HepG2 (cell line): ENCODE results near the gene TRIM54. TPM values are rescaled to one million over a fixed set of nuclear protein-coding genes. Genes with fewer than 3 reads are reported as not detected.
A peak's percentile ranks its signal among the peaks of the same experiment; 100 is the strongest.

Experiments used
- ARID4A ChIP-seq: sonication (generic); formaldehyde crosslinking; IDR thresholded peaks from 2 replicates; pipeline ENCODE4 v1.5.0; 2020; ENCODE audit warnings: mild to moderate bottlenecking, missing genetic modification reagents, borderline replicate concordance
- BCL6 ChIP-seq: IDR thresholded peaks from 2 replicates; pipeline ENCODE4 v1.6.1; 2016; ENCODE audit warnings: missing genetic modification reagents, missing compliant biosample characterization
- FOSL1 ChIP-seq: sonication (generic); formaldehyde crosslinking; IDR thresholded peaks from 2 replicates; pipeline ENCODE4 v1.9.0; 2021; ENCODE audit warnings: missing genetic modification reagents, borderline replicate concordance
- IRF9 ChIP-seq: sonication (generic); formaldehyde crosslinking; IDR thresholded peaks from 2 replicates; pipeline ENCODE4 v1.8.0; 2022; ENCODE audit warnings: missing genetic modification reagents, mild to moderate bottlenecking, borderline replicate concordance
- JARID2 ChIP-seq: sonication (generic); formaldehyde crosslinking; IDR thresholded peaks from 2 replicates; pipeline ENCODE4 v1.8.1; 2023; ENCODE audit warnings: missing genetic modification reagents, inconsistent platforms; ENCODE audit not compliant: insufficient replicate concordance
- ZNF335 ChIP-seq: sonication (generic); formaldehyde crosslinking; IDR thresholded peaks from 2 replicates; pipeline ENCODE4 v1.4.0; 2020; ENCODE audit warnings: missing genetic modification reagents
- ZNF446 ChIP-seq: sonication (generic); formaldehyde crosslinking; IDR thresholded peaks from 2 replicates; pipeline ENCODE4 v1.5.0; 2020; ENCODE audit warnings: mild to moderate bottlenecking, missing genetic modification reagents
- ZNF713 ChIP-seq: sonication (generic); formaldehyde crosslinking; IDR thresholded peaks from 2 replicates; pipeline ENCODE4 v1.4.0; 2020; ENCODE audit warnings: mild to moderate bottlenecking, missing genetic modification reagents
- ZNF782 ChIP-seq: sonication (generic); formaldehyde crosslinking; IDR thresholded peaks from 2 replicates; pipeline ENCODE4 v1.4.0; 2020; ENCODE audit warnings: missing genetic modification reagents, mild to moderate bottlenecking, borderline replicate concordance
- polyA plus RNA-seq, 8 experiments: library from polyadenylated mRNA; depleted of rRNA in 3 of 8; stranded (reverse) in 7 of 8; unstranded in 1 of 8; fragments of >200 nt; fragmentation: Illumina TruSeq in 4 of 8; extraction: Trizol in 4 of 8; gene quantifications; 2 replicates each; pipeline versions ENCODE4 v1.2.1 to v1.2.3, GENCODE V29; 2011 to 2016; ENCODE audit warnings: low read depth in 4 of 8, missing spikeins in 1 of 8, mixed read lengths in 1 of 8; ENCODE audit not compliant: insufficient read depth in 1 of 8
- total RNA-seq, 5 experiments: library from RNA; depleted of rRNA; stranded (reverse); fragments of >200 nt; fragmentation: Illumina TruSeq; extraction: Trizol; gene quantifications; 2 replicates each; pipeline ENCODE4 v1.2.3, GENCODE V29; 2016; ENCODE audit warnings: low read depth in 1 of 5
- TF ChIP-seq, protein P1 (sequence below): sonication (generic); formaldehyde crosslinking; IDR thresholded peaks from 2 replicates; pipeline ENCODE4 v1.4.0; 2020; ENCODE audit warnings: missing genetic modification reagents, borderline replicate concordance
- TF ChIP-seq, protein P2 (sequence below): IDR thresholded peaks from 2 replicates; pipeline ENCODE4 v1.6.1; 2016; ENCODE audit warnings: control low read depth
- TF ChIP-seq, protein P3 (sequence below): fragments of 450-650 bp; IDR thresholded peaks from 2 replicates; pipeline ENCODE4 v1.6.1; 2017; ENCODE audit warnings: mild to moderate bottlenecking
- TF ChIP-seq, protein P4 (sequence below): IDR thresholded peaks from 2 replicates; pipeline ENCODE4 v1.6.1; 2012; ENCODE audit warnings: inconsistent platforms

TRIM54 gene
- total and polyA plus RNA-seq, 2 of the 13 experiments (the other 11 are each of a cell fraction or from before 2014, with no cell fraction given), result 0.07 to 0.13 TPM

GRCh38 chr2:27356382-27357181, 74.4 kb downstream of the TRIM54 start, which contains the start of gene GTF3C2 (continued):
- TF ChIP-seq FOSL1 (CRISPR knock-in tag), result 0 out of 2 replicates have a peak, but pooled peaks have one; percentile 8
- TF ChIP-seq ZNF713 (CRISPR knock-in tag), result 0 out of 2 replicates have a peak, but pooled peaks have one; percentile 90
- TF ChIP-seq IRF9 (CRISPR knock-in tag), result peak; percentile 98; the same call in 1 of the 2 replicates
- TF ChIP-seq BCL6 (CRISPR knock-in tag), result no peak; the same call in none of the 2 replicates
- TF ChIP-seq, protein P1, sequence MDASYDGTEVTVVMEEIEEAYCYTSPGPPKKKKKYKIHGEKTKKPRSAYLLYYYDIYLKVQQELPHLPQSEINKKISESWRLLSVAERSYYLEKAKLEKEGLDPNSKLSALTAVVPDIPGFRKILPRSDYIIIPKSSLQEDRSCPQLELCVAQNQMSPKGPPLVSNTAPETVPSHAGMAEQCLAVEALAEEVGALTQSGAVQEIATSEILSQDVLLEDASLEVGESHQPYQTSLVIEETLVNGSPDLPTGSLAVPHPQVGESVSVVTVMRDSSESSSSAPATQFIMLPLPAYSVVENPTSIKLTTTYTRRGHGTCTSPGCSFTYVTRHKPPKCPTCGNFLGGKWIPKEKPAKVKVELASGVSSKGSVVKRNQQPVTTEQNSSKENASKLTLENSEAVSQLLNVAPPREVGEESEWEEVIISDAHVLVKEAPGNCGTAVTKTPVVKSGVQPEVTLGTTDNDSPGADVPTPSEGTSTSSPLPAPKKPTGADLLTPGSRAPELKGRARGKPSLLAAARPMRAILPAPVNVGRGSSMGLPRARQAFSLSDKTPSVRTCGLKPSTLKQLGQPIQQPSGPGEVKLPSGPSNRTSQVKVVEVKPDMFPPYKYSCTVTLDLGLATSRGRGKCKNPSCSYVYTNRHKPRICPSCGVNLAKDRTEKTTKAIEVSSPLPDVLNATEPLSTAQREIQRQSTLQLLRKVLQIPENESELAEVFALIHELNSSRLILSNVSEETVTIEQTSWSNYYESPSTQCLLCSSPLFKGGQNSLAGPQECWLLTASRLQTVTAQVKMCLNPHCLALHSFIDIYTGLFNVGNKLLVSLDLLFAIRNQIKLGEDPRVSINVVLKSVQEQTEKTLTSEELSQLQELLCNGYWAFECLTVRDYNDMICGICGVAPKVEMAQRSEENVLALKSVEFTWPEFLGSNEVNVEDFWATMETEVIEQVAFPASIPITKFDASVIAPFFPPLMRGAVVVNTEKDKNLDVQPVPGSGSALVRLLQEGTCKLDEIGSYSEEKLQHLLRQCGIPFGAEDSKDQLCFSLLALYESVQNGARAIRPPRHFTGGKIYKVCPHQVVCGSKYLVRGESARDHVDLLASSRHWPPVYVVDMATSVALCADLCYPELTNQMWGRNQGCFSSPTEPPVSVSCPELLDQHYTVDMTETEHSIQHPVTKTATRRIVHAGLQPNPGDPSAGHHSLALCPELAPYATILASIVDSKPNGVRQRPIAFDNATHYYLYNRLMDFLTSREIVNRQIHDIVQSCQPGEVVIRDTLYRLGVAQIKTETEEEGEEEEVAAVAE, result peak; percentile 85; the same call in 1 of the 2 replicates
- TF ChIP-seq JARID2 (CRISPR knock-in tag), result peak; percentile 74
- TF ChIP-seq ARID4A (CRISPR knock-in tag), result peak; percentile 99
- peak; percentile 78 for TF ChIP-seq ZNF782 (CRISPR knock-in tag)
- TF ChIP-seq, protein P2, sequence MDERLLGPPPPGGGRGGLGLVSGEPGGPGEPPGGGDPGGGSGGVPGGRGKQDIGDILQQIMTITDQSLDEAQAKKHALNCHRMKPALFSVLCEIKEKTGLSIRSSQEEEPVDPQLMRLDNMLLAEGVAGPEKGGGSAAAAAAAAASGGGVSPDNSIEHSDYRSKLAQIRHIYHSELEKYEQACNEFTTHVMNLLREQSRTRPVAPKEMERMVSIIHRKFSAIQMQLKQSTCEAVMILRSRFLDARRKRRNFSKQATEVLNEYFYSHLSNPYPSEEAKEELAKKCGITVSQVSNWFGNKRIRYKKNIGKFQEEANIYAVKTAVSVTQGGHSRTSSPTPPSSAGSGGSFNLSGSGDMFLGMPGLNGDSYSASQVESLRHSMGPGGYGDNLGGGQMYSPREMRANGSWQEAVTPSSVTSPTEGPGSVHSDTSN, result no peak
- TF ChIP-seq, protein P3, sequence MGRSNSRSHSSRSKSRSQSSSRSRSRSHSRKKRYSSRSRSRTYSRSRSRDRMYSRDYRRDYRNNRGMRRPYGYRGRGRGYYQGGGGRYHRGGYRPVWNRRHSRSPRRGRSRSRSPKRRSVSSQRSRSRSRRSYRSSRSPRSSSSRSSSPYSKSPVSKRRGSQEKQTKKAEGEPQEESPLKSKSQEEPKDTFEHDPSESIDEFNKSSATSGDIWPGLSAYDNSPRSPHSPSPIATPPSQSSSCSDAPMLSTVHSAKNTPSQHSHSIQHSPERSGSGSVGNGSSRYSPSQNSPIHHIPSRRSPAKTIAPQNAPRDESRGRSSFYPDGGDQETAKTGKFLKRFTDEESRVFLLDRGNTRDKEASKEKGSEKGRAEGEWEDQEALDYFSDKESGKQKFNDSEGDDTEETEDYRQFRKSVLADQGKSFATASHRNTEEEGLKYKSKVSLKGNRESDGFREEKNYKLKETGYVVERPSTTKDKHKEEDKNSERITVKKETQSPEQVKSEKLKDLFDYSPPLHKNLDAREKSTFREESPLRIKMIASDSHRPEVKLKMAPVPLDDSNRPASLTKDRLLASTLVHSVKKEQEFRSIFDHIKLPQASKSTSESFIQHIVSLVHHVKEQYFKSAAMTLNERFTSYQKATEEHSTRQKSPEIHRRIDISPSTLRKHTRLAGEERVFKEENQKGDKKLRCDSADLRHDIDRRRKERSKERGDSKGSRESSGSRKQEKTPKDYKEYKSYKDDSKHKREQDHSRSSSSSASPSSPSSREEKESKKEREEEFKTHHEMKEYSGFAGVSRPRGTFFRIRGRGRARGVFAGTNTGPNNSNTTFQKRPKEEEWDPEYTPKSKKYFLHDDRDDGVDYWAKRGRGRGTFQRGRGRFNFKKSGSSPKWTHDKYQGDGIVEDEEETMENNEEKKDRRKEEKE, result no peak
- TF ChIP-seq ZNF335 (CRISPR knock-in tag), result peak; percentile 89
- peak; percentile 62; the same call in 1 of the 2 replicates for TF ChIP-seq ZNF446 (CRISPR knock-in tag)
- TF ChIP-seq, protein P4, sequence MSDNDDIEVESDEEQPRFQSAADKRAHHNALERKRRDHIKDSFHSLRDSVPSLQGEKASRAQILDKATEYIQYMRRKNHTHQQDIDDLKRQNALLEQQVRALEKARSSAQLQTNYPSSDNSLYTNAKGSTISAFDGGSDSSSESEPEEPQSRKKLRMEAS, result peak; percentile 95
